GM21723 (cell line): ENCODE results near the gene ENG.

ENCODE experiments used
- ATAC-seq: cut with Tn5 transposase; IDR thresholded peaks from one replicate; pipeline ENCODE4 v1.9.1; 2021; ENCODE audit warnings: mild to moderate bottlenecking, moderate library complexity; ENCODE audit not compliant: unreplicated experiment

ENG gene

GRCh38 chr9:127866535-127866934 is 12.1 kb upstream of the ENG start:
- no peak for ATAC-seq

DNA sequence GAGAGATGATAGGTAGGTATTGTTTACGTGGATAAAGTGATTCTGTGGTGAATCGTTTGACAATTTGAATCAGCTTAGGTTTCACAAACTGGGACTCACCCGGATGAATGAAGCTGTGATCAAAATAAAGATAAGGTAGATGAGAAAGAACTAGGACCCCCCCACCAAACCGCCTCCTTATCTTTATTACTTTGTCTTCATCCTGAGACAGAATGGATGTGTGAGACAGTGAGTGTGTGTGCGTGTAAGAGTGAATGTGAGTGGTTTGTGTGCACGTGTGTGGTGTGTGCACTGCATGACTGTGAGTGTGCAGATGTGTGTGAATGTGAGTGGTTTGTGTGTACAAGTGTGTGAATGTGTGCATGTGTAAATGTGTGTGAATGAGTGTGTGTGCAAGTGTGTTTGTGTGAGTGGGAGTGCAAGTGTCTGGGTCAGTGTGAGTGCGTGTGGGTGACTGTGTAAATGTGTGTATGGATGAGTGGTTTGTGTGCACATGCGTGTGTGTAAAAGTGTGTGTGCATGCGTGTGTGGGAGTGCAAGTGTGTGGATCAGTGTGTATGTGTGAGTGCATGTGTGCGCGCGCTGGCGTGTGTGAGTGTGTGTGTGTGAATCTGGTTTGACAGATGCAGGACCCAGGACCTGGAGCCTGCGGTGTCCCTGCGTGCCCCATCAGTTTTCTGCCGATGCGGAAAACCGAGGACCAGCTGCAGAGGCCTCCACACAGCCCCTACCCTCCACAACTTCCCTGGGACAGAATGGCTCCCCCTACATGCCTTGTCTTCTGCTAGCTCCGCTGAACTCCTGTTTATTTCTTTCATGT is 11.4 kb upstream of the ENG start:
- ATAC-seq, result no peak

GRCh38 chr9:127863191-127863621 is 8.7 kb upstream of the ENG start:
- no peak for ATAC-seq

- no peak for ATAC-seq
Measured at GRCh38 chr9:127862075-127863011, 7.9 kb upstream of the ENG start.

DNA sequence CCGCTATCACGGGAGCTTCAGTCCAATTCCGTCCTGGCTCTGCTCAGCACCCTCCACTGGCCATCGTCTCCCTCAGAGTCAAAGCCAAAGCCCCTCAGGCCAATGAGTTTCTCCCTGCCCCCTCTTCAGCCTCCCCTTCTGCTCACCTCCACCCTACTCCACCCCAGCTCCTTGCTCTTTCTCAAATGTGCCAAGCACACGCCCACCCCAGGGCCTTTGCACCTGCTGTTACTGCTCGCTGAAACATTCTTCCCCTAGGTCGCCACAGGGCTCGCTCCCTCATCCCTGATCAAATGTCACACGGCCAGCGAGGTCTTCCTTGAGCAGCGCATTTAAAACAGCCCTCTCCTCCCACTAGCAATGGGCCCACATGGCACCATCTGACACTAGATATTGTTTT is 6.3 kb upstream of the ENG start:
- ATAC-seq, result no peak

DNA sequence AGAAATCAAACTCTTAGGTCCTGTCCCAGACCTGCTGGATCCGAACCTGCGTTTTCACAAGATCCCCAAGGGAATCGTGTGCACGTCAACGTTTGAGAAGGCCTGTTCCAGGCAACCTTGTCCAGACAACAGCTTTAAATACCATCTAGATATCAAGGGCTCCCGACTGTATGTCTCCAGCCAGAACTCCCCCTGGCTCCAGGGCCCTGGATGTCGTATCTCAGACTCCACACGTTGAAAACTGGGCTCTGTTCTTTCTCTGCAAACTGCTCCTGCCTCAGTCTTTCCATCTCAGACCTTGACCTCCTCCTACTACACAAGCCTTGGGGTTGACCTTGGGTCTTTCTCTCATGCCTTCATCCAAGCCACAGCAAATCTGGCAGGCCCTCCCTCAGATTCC is 5.8 kb upstream of the ENG start:
- no peak for ATAC-seq

- no peak for ATAC-seq
Measured at GRCh38 chr9:127858041-127858512, 3.6 kb upstream of the ENG start.

DNA sequence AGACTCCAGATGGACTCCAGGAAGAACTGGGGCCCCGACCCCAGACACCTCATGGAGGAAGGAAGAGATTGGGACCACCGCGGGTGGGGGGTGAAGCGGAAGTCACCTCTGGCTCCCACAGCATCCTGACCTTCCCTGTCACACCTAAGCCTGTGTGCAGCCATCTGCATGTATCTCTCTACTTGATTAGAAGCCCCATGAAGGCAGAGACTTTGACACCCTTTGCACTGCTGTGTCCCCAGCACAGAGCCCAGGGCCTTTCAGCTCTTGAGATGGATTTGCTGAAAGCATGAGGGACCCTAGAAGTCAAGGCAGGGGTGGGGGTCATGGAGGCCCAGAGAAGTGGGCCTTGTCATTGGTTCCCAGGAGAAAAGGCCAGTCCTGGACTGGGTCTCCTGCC is 2.8 kb upstream of the ENG start:
- no peak for ATAC-seq

DNA sequence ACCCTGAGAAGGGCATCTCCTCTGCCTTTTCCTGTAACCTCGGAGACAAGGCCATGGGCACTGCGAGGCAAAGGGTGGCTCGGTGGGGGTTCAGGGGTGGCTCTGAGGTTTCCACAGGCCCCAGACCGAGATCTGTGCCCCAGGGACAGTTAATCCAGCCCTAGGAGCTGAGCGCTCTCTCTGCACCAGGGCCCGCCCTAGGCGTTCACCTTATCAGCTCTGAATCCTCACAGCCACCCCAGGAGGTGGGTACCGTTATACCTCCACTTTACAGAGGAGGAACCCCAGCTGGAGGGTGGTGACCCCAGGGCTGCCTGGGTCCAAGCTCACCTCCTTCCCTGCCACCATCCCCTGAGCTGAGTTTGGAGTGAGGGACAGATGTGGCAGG is 2.3 kb upstream of the ENG start:
- ATAC-seq, result no peak

DNA sequence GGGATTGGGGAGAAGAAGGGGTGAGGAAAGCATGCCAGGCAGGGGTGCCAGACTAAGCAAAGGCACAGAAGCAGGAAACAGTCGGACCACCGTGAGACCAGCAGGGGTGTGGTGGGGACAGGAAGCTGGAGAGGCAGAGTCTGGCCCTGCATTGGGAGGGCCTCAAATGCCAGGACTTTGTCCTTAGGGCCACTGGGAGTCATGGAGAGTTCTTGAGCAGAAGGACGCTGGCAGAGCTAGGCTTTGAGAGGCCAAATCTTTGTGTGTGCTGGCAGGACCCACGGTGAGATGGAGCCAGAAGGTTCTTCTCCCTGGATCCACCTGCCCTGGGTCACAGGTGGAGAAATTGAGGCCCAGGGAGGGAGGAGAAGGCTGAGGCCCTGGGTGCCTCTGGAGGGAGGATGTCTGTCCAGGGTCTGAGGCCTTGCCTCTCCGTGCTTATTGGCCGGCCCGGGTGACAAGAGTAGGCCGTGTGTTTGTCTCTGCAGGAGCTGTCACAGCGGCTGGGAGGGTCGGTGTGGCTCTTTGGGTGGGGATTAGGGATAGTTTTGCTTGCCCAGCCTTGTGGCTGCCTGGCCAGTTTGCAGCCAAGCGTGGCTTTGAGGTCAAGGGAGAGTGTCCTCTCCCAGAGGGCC is 1.8 kb upstream of the ENG start:
- no peak for ATAC-seq

- ATAC-seq, result no peak
Measured at GRCh38 chr9:127855522-127855921, 1.1 kb upstream of the ENG start.

GRCh38 chr9:127854960-127855359 is 502 bp upstream of the ENG start:
- ATAC-seq, result no peak

GRCh38 chr9:127853312-127854183 is 910 bp downstream of the ENG start:
- ATAC-seq, result no peak

DNA sequence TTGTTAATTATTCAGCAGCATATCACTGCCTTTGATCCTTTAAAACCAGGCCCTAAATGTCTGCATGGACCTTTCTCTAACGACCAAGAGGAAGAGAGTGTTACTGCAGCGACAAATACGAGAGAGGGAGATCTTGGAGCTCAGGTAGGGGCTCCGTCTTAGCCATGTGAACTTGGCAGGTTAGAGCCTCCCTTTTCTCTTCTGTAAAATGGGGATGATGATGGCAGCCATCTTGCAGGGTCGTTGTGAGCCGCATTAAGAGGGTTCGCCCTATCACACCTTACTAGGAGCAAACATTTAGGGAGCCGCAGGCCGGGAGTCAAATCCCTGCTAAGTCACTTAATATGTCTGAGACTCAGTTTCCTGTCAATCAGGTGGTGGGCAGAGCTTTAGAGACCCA is 1.6 kb downstream of the ENG start:
- ATAC-seq, result no peak

DNA sequence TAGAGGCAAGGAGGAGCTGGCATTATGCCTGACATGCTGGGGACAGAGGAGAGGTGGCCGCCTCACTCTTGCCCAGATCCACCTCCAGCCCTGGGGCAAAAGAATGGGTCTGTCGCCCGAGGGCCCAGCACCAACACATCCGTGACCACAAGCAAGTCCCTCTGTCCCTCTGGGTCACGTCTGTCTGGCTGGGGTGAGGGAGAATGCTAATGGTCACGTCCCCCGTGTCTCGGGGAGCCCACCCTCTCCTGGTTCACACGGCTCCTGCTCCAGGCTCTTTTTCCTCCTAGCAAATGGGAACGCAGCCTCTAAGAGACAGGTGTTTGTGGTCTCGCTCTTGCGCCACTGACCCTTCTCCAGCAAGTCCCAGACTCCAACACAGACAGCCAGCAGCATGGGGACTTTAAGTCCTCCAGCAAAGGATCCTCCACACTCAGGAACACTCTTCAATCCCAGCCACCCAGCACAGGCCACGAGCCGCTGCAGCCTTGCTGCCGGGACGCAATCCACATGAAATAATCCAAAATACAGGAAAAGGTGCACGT is 4.1 kb downstream of the ENG start:
- no peak for ATAC-seq

DNA sequence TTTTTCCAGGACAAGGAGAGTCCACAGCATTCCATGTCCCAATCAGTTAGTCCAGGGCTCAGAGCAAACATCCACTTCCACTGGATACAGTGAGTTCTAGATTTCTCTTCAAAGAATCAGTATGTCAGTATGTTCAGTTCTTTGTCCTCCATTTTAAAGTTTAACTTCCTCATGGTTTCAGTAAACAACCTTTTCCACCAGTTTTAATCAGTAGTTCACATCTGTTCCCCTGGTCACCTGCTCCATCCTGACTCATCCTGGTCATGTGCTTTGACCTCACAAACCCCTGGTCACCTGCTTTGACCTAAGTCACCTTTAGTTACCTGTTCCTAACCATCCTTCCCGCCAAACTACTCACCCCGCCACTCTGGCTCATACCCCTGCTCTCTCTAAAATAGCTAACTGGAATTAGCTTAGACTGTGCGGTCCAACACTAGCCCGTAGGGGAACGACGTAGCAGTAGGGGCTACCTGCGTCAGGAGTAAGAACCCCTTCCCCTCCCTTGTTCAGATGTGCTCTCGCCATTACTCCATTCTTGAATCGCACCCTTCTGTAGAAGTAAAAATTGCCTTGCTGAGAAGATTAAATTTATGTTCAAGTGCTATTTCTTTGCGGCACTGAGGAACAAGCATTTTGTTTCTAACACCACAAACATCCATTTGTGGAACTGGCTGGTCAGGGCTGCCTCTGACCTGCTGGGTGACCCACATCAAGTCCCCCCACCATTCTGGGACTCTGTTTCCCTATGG is 5.5 kb downstream of the ENG start:
- ATAC-seq, result no peak

DNA sequence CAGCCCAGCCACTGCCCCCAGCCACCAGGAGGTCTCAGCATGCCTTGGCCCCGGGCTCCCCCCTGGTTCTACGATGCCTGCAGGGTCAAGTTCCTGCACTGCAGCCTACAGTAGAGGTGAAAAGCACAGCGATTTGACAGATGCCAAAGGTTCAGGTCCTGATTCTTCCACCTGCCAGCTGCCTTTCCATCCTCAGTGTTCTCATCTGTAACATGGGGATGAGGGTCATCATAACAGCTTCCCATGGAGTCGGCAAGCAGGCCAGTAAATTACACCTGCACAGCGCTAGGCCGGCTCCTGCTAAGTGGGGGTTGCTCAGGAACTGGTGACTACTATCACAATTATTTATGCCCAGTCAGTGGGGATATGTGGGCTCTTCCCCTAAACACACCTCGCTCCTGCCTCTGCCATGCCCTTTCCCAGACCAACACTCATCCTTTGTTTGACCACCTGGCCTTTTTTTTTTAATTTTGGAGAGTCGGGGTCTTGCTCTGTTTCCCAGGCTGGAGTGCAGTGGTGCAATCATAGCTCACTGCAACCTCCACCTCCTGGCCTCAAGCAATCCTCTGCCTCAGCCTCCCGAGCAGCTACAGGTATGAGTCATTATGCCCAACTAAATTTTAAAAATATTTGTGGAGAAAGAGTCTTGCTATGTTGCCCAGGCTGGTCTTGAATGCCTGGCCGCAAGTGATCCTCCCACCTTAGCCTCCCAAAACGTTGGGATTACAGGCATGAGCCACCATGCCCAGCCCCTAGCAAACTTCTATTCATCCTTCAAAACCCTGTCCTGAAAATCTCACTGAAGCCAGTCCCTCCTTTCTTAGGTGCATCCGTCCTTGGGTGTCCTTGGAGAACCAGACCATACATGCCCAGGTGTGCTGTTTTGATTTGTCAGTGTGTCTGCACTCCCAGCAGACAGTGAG is 6.4 kb downstream of the ENG start:
- ATAC-seq, result no peak

DNA sequence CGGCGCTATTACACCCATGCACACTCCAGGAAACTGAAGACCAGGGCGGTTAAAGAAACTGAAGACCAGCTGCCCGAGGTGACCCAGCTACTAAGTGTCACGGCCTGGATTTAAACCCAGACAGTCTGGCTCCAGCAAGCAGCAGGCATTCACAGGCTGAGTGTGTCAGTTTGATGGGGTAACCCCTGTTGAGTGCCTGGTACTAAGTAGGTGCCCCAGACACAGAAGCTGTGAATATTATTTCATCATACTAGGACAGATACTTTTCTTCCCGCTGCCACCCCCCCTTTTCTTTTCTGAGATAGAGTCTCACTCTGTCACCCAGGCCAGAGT is 7.3 kb downstream of the ENG start:
- ATAC-seq, result no peak
